Breast epithelium (tissue), 4 donors: Measurements from ENCODE around the gene IRF2. TPM values are rescaled to one million over a fixed set of nuclear protein-coding genes. Genes with fewer than 3 reads are reported as not detected.

Experiments used
- DNase-seq, 2 donors: peaks; one replicate each; pipeline ENCODE4 v3.0.0-alpha.2; 2019; ENCODE audit warnings: low spot score in 2 of 2
- H3K27ac ChIP-seq, 2 donors: fragments of 200-600 bp; sonication (generic) in 1 of 2; one replicate each; pipeline ENCODE4 v1.5.1; 2016 to 2019; ENCODE audit warnings: mild to moderate bottlenecking in 1 of 2
- H3K27me3 ChIP-seq, 2 donors: fragments of 200-600 bp; sonication (generic) in 1 of 2; one replicate each; pipeline versions ENCODE4 v1.5.1 to v1.6.0; 2017 to 2019; ENCODE audit warnings: control low read depth in 1 of 2, mild to moderate bottlenecking in 1 of 2
- H3K36me3 ChIP-seq: fragments of 200-600 bp; one replicate; pipeline ENCODE4 v1.5.1; 2019
- H3K4me1 ChIP-seq, 2 donors: fragments of 200-600 bp; sonication (generic); one replicate each; pipeline ENCODE4 v1.5.1; 2016 to 2019; ENCODE audit warnings: control low read depth in 1 of 2
- H3K4me3 ChIP-seq, 3 donors: fragments of 200-600 bp; sonication (generic); 1 replicate in 2 of 3; 2 replicates in 1 of 3; pipeline ENCODE4 v1.5.1; 2016 to 2019; ENCODE audit warnings: mild to moderate bottlenecking in 3 of 3, moderate library complexity in 2 of 3
- H3K9me3 ChIP-seq, 2 donors: fragments of 200-600 bp; sonication (generic) in 1 of 2; one replicate each; pipeline ENCODE4 v1.5.1; 2016 to 2019; ENCODE audit warnings: control low read depth in 1 of 2
- POLR2A ChIP-seq: fragments of 450-650 bp; IDR thresholded peaks from one replicate; pipeline ENCODE4 v1.6.1; 2016; ENCODE audit warnings: antibody characterized with exemption, mild to moderate bottlenecking, moderate library complexity
- POLR2AphosphoS5 ChIP-seq, 3 donors: sonication (generic); formaldehyde crosslinking; IDR thresholded peaks; one replicate each; pipeline ENCODE4 v1.6.1; 2017; ENCODE audit warnings: antibody characterized with exemption in 3 of 3
- intact Hi-C: fragments of 100-400 bp; cut with DNase I; formaldehyde crosslinking; loops from one replicate; pipeline ENCODE4 v1.15.1; 2023; ENCODE audit warnings: low total_unique reads
- total RNA-seq, 3 donors: library from RNA; depleted of rRNA; stranded (reverse); fragments of >200 nt; gene quantifications; one replicate each; pipeline ENCODE4 v1.1.0, GENCODE V29; 2016
- TF ChIP-seq, protein P1 (sequence below), 3 donors: fragments of 450-650 bp; IDR thresholded peaks; one replicate each; pipeline ENCODE4 v1.5.1; 2016 to 2017; ENCODE audit warnings: antibody characterized with exemption in 3 of 3, mild to moderate bottlenecking in 3 of 3, moderate library complexity in 3 of 3

IRF2 gene
- total RNA-seq, 3 donors from 2014 or later, result 27.4 to 57.8 (median 36.4) TPM

GRCh38 chr4:184401397-184402171 lies 72.8 kb downstream of the IRF2 start:
- intact Hi-C loops, result no loop called here
- no peaks in the 10 kb centered on the region for H3K9me3 ChIP-seq
- no peaks in the 10 kb centered on the region for H3K36me3 ChIP-seq
- H3K27ac ChIP-seq, result peak overlapping the region in 1 of 2 donors; percentile 20
- TF ChIP-seq, protein P1, sequence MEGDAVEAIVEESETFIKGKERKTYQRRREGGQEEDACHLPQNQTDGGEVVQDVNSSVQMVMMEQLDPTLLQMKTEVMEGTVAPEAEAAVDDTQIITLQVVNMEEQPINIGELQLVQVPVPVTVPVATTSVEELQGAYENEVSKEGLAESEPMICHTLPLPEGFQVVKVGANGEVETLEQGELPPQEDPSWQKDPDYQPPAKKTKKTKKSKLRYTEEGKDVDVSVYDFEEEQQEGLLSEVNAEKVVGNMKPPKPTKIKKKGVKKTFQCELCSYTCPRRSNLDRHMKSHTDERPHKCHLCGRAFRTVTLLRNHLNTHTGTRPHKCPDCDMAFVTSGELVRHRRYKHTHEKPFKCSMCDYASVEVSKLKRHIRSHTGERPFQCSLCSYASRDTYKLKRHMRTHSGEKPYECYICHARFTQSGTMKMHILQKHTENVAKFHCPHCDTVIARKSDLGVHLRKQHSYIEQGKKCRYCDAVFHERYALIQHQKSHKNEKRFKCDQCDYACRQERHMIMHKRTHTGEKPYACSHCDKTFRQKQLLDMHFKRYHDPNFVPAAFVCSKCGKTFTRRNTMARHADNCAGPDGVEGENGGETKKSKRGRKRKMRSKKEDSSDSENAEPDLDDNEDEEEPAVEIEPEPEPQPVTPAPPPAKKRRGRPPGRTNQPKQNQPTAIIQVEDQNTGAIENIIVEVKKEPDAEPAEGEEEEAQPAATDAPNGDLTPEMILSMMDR (IDR thresholded peaks at IDR 0.05), result no peak
- TF ChIP-seq POLR2AphosphoS5 (IDR thresholded peaks at IDR 0.05), result no peak
- TF ChIP-seq POLR2A, result no peak
- no peaks in the 10 kb centered on the region for H3K27me3 ChIP-seq
- no peak overlapping the region for H3K4me3 ChIP-seq
- H3K4me1 ChIP-seq, result no peaks in the 10 kb centered on the region
- no peak for DNase-seq

DNA sequence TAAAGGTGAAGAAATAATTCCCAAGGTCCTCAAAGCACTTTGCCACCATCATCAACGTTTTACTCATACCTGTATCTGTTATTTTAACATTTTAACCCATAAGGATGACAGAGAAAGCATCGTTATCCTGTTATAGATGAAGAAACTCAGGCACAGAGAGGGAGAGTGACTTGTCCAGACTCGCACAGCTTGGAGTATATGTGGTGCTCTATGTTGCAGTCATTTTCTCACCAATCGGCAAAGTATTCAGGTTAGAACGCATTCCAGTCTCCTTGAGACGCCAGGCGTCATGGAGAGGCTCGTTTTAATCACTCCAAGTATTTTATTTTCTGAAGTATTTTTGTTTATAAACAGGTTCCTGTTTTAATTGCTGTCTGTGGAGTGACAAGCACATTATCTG lies 73.5 kb downstream of the IRF2 start:
- no peak for DNase-seq
- Histone ChIP-seq H3K27me3 (no peaks in the 10 kb centered on the region), H3K36me3 (no peaks in the 10 kb centered on the region), H3K27ac (peak overlapping the region; percentile 22 to 59), H3K4me3 (no peak overlapping the region), H3K9me3 (no peaks in the 10 kb centered on the region), H3K4me1 (no peaks in the 10 kb centered on the region)
- intact Hi-C loops, result no loop called here
- TF ChIP-seq POLR2A, result no peak
- TF ChIP-seq, protein P1 (IDR thresholded peaks at IDR 0.05), result no peak
- no peak for TF ChIP-seq POLR2AphosphoS5 (IDR thresholded peaks at IDR 0.05)

GRCh38 chr4:184400375-184400870 lies 73.9 kb downstream of the IRF2 start:
- TF ChIP-seq POLR2A, result no peak
- no peaks in the 10 kb centered on the region for H3K27me3 ChIP-seq
- no peak overlapping the region for H3K4me3 ChIP-seq
- H3K36me3 ChIP-seq, result no peaks in the 10 kb centered on the region
- H3K9me3 ChIP-seq, result no peaks in the 10 kb centered on the region
- H3K4me1 ChIP-seq, result no peaks in the 10 kb centered on the region
- DNase-seq, result no peak
- peak overlapping the region; percentile 22 to 59 for H3K27ac ChIP-seq
- intact Hi-C loops, result no loop called here

GRCh38 chr4:184399512-184399908 lies 74.8 kb downstream of the IRF2 start:
- no peaks in the 10 kb centered on the region for H3K4me1 ChIP-seq
- intact Hi-C loops, result no loop called here
- TF ChIP-seq, protein P1 (IDR thresholded peaks at IDR 0.05), result no peak
- TF ChIP-seq POLR2A (no peak), POLR2AphosphoS5 (IDR thresholded peaks at IDR 0.05) (no peak)
- H3K36me3 ChIP-seq, result no peaks in the 10 kb centered on the region
- H3K4me3 ChIP-seq, result no peak overlapping the region
- H3K27me3 ChIP-seq, result no peaks in the 10 kb centered on the region
- DNase-seq, result no peak
- no peak overlapping the region for H3K27ac ChIP-seq
- no peaks in the 10 kb centered on the region for H3K9me3 ChIP-seq

- no peaks in the 10 kb centered on the region for H3K9me3 ChIP-seq
- TF ChIP-seq, protein P1 (IDR thresholded peaks at IDR 0.05), result no peak
- TF ChIP-seq POLR2AphosphoS5 (IDR thresholded peaks at IDR 0.05), result no peak
- TF ChIP-seq POLR2A, result no peak
- no peaks in the 10 kb centered on the region for H3K4me1 ChIP-seq
- no peaks in the 10 kb centered on the region for H3K36me3 ChIP-seq
- H3K27ac ChIP-seq, result no peak overlapping the region
- no peak overlapping the region for H3K4me3 ChIP-seq
- DNase-seq, result no peak
- intact Hi-C loops, result no loop called here
- no peaks in the 10 kb centered on the region for H3K27me3 ChIP-seq
Measured at GRCh38 chr4:184398741-184399511, 75.4 kb downstream of the IRF2 start.
